ENCODE measurements around the gene TOMM7.
A peak's percentile ranks its signal among the peaks of the same experiment; 100 is the strongest.

The TOMM7 gene

GRCh38 chr7:22822486-22823141 lies at the start of gene TOMM7:
Gene TOMM7, minus strand, starts transcription at chr7:22822849. Its CDS starts 70 bp downstream, at chr7:22822779.
- DNase-seq = peak; percentile 86

GRCh38 chr7:22872096-22872807 lies 49.6 kb upstream of the TOMM7 start:
- no peak for DNase-seq

GRCh38 chr7:22871661-22872060 lies 49.0 kb upstream of the TOMM7 start:
- DNase-seq = no peak

GRCh38 chr7:22868509-22868908 lies 45.9 kb upstream of the TOMM7 start:
- no peak for DNase-seq

GRCh38 chr7:22867589-22867988 lies 44.9 kb upstream of the TOMM7 start:
- no peak for DNase-seq

GRCh38 chr7:22867003-22867402 lies 44.4 kb upstream of the TOMM7 start:
- DNase-seq = no peak

- no peak for DNase-seq
Observed at GRCh38 chr7:22865602-22865960, 42.9 kb upstream of the TOMM7 start.

GRCh38 chr7:22864855-22865601 lies 42.4 kb upstream of the TOMM7 start:
- DNase-seq = no peak

- DNase-seq = no peak
Observed at GRCh38 chr7:22864301-22864700, 41.7 kb upstream of the TOMM7 start.

GRCh38 chr7:22863156-22863899 lies 40.7 kb upstream of the TOMM7 start:
- no peak for DNase-seq

- no peak for DNase-seq
Observed at GRCh38 chr7:22861576-22861975, 38.9 kb upstream of the TOMM7 start.

GRCh38 chr7:22860784-22861482 lies 38.3 kb upstream of the TOMM7 start:
- no peak for DNase-seq

GRCh38 chr7:22860337-22860736 lies 37.7 kb upstream of the TOMM7 start:
- no peak for DNase-seq

GRCh38 chr7:22859641-22860290 lies 37.1 kb upstream of the TOMM7 start:
- no peak for DNase-seq

GRCh38 chr7:22858640-22859561 lies 36.3 kb upstream of the TOMM7 start:
- DNase-seq = no peak

- DNase-seq = no peak
Observed at GRCh38 chr7:22858274-22858639, 35.6 kb upstream of the TOMM7 start.

GRCh38 chr7:22856416-22856815 lies 33.8 kb upstream of the TOMM7 start:
- DNase-seq = no peak

GRCh38 chr7:22855049-22855392 lies 32.4 kb upstream of the TOMM7 start:
- DNase-seq = no peak

- DNase-seq = peak; percentile 55
Observed at GRCh38 chr7:22854158-22855048, 31.8 kb upstream of the TOMM7 start.

GRCh38 chr7:22853674-22854157 lies 31.1 kb upstream of the TOMM7 start:
- peak; percentile 55 for DNase-seq

Data from KG1 (cell line).